Inflammatory macrophage treated with lipopolysaccharide for 4 hours (primary cell): ENCODE measurements around the gene RAB25.

Experiments
- DNase-seq: peaks from one replicate; pipeline ENCODE4 v3.0.0-alpha.2; 2020

The RAB25 gene

DNA sequence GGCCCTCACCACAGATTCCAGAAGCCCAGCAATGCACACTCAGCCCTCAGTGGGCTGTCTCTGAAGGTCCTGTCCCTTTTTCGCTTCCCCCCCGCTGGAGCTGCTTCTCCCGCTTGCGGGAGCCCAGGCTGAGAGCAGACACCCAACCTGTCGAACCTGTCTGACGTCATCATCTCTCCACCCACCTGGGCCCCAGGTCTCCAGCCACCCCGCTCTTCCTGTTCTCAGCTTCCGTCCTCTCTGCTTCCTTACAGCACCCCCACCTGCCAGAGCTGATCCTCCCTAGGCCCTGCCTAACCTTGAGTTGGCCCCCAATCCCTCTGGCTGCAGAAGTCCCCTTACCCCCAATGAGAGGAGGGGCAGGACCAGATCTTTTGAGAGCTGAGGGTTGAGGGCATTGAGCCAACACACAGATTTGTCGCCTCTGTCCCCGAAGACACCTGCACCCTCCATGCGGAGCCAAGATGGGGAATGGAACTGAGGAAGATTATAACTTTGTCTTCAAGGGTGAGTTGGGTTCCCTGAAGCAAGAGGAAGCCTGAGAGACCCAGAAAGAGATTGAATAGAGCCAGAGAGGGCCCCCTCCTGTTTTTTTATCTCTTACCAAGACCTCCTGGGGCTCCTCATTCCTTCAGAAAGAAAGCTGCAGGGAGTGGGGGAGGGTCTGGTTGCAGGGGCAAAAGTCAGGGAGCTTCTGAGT lies at the start of gene RAB25:
RAB25 (plus strand) TSS at position 224 of the 700 bp plus-strand sequence; CDS start at position 465, 241 bp downstream.
- DNase-seq, result no peak

DNA sequence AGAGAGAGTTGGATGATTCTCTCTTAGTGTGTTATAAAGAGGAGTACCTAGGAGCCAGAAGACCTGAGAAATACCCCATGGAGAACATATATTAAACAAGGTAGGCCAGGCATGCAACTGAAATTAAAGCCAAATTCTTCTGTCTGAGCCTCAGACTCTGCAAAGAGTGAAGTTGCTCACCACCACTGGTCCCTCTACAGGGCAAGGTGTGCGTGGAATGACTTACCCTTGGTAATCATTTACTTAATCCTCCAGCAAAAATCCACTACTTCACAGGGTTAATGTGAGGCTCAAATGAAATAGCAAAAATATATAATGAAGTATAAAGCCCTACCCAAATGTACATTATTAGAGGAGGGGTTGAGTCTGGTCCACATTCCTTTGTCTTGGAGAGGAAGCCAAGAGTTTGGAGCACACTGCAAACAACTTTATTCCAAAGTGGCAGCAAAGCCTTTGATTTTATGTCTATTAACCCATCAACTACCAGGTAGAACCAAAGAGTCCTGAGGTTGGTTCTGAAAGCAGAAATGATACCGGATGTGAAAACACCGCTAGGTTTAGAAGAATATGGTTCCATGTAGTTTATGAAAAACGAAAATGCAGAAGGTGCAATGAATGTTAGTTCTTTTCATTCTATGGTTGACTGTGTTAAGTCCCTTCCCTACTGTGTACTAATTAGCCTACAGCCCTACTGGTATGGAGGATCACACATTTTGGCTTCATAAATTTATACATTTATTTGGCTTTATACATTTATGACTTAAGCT lies 48.7 kb upstream of the RAB25 start:
- no peak for DNase-seq

DNA sequence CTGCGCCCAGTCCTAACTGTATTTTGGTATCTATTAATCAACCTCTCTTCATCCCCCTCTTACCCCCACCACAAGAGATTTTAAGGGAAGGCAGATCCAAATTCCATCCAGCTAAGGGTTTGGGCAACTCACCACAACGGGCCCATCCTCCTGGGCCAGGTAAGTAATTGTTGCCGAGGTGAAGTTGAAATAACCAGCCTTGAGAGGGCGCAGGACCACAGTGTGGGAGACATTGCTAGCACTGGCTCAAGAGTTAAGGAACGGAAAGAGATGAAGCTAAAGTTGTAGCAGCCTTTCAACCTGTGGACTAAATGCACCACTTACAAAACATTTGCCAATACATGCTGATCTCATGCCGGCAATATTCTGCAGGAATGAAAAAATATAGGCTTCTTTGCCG lies 46.1 kb upstream of the RAB25 start:
- DNase-seq, result no peak

DNA sequence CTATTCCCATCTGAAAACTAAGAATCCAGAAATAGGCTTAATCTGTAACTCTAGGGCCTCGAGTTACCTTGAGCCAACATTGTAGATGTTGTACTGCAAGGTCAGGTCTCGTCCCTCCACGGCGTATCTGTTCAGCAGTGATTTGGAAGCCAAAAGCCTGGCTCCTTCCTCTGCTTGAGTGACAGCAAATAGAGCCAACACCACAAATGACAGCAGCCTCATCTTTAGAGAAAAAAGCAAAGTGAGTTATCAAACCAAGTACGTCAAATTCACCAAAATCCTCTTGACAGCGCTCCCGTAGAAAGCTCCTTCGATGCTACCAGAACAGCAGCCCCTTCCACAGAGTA lies 41.0 kb upstream of the RAB25 start:
- no peak for DNase-seq

DNA sequence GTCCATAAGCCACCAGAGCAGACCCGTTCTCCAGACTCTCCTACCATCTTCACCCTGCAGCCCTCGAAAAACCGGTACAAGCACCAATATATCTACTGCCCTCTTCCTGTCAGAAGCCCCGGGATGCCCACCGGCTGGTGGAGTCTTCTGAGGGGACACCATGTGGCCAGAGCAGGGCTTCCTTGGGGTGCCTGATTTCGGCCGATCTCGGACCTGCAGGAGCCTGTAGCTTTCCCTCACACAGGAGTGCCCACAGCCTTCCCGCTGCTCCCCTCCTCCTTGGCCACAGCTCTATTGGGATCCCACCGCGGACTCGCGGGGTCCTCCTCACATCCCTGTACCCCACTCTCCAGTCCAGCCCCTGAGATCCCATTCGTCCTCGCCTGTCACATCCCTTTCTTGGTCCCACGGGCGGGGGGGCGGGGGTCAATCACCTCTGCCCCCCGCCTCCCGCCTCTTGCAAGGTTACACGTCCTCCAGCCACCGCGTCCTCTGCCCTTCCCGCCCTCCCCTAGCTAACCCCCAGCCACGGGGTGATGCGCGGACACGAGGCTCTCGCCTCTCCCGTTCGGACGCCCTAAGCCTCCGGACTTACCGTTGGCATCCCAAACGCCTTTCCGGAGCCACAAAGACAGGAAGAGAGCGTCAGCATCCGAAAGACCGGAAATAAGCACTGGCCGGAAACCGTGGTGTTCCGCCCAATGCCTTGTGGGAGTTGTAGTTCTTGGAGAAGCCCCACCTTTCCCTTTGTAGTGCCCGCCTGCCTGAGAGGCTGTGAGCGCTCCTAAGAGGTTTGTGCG lies 40.5 kb upstream of the RAB25 start, which contains the start of gene SSR2:
SSR2 (minus strand) TSS at position 659 of the 800 bp plus-strand sequence. CDS start 784 bp downstream, outside the sequence.
- peak; percentile 91 for DNase-seq

DNA sequence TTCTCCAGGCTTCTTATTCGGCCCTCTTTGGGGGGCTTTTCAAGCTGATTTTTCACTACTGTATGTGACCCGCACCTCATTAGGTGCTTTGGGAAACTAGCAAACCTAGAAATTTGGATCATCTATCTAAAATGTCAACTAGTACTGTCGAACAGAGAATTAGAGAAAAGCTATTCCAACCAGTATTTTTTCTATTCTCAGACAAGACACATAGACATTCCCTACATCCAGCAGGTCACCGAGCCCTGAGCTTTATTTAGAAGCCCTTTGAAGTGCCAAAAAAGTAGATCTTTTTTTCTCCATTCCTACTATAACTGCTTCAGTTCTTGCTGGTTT lies 39.9 kb upstream of the RAB25 start:
- DNase-seq, result no peak

DNA sequence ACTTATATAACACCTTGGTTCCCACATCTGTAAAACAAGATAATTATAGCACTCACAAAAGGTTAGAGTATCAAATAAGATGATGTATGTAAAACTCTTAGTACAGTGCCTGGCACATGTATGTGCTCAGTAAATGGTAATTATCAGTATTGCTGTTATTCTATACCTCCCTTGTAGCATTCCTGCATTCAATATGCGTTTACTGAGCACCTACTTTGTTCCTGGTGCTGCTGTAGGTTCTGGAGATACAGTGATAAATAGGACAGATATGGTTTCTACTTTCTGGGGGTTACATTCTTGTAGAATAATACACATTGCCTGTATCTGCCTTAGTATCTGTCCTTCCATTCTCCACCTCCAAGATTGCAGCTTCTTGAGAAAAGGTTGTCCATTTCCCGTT lies 39.0 kb upstream of the RAB25 start:
- DNase-seq, result no peak

DNA sequence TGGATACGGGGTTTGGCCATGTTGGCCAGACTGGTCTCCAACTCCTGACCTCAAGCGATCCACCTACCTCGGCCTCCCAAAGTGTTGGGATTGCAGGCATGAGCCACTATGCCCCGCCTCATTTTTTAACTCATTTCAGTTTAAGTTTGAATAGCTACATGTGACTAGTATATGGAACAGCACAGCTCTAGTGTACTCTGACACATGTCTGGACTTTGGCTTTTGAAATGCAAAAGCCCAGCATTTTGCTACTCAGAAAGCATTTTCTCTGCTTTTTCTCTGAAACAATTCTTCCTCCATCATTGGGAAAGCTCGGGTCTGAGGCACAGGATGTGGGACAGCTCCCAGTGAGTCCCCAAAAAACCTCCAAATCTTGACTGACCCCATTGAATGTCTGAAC lies 36.2 kb upstream of the RAB25 start:
- DNase-seq, result no peak

DNA sequence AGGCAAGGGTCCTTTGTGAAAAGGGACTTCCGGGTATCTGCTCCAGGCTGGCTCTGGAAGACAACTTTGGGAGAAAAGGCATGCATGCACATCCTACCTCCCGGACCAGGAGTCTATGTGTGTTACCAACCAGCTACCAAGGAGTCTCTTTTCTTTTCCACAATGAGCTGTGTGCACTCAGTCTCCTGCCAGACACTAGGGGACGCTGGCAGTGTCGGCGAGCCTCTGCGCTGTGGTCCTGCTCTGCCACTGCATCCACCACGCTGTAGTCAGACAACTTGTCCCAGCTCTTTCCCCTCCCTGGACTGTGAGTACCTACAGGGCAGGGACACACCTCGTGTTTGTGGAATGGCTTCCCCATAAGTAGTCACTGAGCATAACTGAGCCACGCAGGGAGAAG lies 35.1 kb upstream of the RAB25 start:
- peak; percentile 57 for DNase-seq

DNA sequence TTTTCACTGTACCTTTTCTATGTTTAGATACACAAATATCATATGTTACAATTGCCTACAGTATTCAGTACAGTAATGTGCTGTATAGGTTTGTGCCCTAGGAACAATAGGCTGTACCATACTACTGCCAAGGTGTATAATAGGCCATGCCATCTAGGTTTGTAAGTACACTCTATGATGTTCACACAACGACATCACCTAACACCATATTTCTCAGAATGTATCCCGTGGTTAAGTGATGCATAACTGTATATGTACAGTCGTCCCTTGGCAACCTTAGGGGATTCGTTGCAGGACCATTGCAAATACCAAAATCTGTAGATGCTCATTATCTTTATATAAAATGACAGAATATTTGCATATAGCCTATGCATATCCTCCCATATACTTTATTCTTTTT lies 34.4 kb upstream of the RAB25 start:
- DNase-seq, result no peak

DNA sequence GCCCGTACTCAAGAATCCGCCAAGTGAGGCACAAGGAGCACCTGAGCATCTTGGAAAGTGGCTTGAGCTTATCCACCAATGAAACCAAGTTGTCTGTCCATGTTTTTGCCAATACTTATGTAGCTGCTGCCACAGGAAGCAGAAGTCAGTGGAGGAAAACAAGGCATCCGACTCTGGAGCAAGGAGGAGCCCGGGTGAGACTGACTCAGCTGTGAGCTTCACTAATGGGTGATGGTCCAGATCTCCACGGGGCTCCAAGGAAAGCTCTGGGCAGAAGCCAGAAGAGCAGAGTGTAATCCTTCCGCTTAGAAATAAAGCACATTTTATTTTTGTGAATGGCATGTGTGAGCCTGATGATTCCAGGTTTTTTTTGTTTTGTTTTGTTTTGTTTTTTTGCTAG lies 27.9 kb upstream of the RAB25 start:
- DNase-seq, result no peak

DNA sequence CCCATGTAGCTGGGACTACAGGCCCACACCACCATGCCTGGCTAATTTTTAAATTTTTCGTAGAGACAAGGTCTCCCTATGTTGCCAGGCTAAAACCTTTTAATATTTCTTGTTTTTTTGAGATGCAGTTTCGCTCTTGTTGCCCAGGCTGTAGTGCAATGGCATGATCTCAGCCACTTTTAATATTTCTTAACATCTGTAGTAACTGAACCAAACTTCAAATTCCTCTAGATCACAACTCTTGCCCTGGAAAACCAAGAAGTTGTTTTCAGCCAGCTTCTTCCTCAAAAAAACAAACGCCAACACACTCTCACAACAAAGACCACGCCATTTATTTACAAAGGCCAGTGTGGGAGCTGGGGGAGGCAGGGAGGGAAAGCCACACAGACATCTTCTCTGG lies 26.0 kb upstream of the RAB25 start:
- DNase-seq, result peak; percentile 54

DNA sequence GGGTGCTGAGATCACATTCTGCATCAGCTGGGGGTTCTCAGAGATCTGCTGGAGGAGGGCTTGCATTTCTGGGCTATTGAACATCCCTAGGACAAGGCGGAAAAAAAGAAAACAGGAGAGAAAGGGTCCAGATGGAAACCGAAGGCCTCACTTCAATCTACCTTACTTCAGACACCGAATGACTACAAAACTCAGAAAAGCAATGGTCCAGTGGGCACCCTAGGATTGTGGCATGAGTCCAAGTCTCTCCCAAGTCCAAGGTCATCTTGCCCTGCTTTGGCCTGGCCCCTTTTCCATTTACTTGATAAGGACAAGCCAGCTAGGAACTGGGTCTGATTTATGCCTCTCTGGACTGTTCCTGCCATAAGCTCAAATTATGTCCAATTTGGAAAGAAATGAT lies 18.1 kb upstream of the RAB25 start:
- no peak for DNase-seq

DNA sequence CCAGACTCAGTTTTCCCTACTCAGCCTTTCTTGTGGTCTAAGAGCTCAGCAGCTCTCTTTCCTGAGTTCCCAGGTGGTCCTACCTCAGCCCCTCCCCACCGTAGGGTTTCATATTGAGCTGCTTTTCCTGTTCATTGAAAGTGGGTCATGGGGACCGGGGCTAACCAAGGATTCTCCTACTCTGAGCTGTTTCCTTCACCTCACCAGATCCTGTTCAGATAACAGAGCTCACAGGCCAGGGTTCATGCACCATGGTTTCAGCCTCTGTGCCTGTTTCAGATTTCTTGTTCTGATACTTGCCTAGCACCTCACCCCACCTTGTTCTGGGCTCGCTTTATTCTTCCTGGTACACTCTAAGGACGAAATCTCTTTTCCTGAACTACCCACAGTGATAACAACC lies 15.9 kb upstream of the RAB25 start:
- DNase-seq, result no peak

DNA sequence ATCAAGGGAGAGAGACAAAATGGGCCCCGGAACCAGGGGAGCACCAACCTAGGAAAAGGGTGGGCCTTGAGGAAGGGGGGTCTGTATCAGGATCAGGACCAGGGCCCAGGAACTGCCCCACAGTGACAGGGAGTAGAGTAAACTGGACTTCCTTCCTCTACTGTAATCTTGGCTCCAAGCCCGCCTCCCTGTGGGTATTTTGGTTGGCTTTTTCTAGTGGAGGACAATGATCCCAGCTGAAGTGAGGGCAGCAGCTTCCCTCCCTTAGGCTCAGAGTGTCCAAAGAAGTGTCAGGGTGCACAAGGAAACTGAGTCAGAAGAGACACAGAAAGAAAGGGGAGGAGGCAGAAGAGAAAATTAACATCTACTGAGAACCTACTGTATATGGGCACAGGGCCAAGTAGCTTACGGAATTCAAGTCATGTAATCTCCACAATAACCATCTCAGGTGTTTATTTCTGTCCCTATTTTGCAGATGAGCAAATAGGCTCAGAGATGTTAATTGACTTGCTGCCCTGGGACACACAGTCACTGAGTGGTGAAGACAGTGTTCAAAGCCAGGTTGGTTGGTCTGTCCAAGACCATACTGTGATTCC lies 12.2 kb upstream of the RAB25 start:
- DNase-seq, result no peak

DNA sequence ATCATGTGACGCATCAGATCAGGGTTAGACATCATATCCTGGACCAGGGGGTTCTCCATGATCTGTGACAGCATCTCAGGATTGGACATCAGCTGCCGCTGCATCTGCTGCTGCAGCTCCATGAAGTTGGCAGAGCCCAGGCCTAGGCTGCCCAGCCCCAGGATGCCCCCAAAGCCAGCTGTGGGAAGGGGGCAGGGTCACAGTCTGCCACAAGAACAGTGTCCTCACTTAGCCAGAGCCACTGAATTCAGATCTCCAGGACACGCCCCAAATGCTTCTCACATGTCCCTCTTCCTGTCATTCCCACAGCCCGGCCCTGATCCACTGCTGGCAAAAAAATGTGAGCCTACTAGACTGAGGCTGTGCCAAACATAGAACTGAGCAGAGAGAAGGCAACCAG lies 10.6 kb upstream of the RAB25 start:
- DNase-seq, result no peak

DNA sequence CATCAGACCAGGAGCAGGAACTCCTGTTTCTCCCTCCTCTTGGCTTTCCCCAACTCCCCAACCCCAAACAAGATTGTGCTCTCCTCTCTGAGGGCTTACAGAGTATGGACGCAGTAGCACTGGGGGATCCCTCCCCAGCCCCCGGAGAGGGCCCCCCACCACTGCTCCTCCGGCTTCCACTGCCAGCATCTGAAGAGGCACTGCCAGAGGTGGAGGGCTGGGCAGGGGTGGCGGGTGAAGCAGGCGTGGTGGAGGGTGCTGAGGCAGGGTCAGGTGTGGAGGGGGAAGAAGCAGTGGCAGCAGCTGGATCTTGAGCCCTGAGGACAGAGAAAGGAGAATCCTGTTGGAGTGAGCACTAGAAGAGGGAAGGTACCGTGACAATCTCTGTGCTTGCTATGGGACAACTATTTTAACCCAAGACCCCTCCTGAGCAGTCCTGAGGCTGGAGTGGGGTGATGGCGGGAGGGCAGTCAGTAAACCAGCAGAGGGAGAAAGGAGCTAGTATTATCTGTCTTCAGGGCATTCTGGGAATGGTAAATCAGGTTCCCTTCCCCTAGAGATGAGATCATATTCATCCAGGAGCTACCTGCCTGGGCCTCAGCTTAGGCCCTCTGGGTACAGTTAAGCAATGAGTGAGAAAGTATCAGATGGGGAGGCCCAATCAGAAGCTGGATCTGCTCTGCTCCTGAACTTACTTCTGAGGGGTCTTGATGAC lies 9.8 kb upstream of the RAB25 start:
- no peak for DNase-seq

DNA sequence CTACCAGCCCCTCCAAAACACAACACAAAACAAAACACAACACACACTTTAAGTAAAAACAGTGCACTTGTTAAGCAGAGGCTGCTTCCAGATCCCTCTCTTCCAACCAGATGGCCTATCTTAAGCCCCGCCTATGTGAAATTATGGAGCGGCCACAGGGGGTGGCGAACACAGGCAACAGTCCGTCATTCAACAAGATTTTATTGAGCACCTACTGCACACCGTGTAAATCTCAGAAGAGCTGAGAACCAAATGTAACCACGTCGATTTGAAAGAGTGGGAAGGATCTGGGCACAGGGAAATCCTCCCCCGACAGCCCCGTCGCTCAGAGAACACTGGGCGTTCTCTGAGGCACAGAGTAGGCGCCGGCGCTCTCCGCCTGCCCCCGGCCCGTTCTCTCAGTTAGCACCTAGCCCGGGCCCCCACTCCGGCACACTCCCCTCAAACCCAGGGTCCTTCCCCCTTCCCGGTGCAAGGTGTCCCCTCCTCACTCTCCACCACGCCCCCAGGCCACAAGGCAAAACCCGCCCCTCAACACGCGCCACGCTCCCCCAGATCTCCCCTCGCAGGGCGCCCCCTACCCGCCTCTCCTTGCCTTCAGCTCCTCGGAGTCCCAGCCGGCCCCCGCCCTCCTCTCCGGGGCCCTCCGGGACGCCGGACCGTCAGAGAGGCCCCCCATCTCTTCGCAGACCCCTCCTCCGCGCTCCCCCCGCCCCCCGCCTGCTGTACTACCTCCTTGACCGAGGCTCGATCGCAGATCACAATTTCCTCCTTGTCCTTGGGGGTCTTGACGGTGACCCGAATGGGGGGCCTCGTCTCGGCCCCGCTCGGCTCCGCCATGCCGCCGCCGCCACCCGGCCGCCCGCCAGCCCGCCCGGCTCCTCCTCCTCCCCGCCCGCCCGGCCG lies 7.8 kb upstream of the RAB25 start:
- DNase-seq, result peak; percentile 64

DNA sequence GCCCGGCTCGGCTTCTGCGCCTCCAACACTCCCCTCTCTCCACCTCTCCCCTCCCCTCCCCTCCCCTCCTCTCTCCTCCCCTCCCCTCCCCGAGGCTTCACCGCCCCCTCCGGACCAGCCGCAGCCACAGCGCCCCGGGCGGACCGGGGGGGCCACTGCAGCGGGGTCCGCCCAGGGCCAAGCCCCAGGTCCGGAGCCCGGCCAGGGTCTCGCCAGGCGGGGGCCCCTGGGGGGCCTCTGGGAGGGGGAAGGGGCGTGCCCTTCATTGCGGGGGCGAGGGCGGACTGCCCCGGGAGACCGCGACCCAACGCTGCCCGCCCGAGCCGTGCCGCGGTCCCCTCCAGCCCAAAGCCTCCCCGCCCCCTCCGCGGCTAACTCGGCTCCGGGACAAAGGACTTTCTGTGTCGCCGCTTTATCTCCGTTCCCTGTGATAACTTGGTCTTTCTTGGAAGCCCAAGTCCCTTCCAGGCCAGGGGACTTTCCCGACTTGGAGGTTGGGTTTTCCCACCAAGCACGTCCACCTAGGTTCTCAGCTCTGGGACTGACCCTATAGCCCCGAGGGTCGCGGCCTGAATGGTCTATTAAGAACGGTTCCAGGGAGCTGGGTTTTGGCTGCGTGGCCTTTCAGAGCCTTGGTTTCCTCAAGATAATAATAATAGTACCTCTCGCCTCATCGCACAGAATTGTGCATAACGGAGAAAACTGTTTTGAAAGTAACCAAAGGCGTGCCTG lies 7.0 kb upstream of the RAB25 start, which contains the start of gene UBQLN4:
UBQLN4 (minus strand) TSS at position 31 of the 732 bp plus-strand sequence. CDS start 97 bp downstream, outside the sequence.
- peak; percentile 87 for DNase-seq

DNA sequence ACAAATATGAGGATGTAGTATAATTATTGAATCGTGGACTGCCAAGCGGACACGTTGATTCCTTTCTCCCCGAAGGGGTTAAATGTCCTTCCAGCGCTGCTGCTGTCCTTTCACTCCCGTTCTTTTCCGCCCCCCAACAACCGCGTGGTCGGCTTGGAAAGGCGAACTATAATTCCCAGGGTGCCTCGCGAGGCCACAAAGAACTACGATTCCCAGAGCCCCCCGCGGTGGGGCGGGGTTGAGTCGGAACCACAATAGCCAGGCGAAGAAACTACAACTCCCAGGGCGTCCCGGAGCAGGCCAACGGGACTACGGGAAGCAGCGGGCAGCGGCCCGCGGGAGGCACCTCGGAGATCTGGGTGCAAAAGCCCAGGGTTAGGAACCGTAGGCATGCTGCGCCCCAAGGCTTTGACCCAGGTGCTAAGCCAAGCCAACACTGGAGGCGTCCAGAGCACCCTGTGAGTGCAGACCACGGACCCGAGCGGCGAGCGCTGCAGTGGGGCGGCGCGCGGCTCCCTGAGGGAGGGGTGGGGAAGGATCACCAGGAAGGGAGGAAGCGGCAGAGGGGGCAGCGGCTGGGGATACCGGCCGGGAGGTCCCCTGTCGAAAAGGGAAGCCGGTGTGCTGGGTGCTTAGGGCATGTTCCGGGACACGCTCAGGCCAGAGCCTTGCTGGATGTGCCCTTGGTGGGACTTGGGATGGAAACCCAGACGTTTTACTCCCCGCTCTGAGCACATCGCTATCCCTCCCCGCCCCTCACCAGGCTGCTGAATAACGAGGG lies 6.3 kb upstream of the RAB25 start, which contains the start of gene LAMTOR2:
LAMTOR2 (plus strand) TSS at position 283 of the 781 bp plus-strand sequence; CDS start at position 391, 108 bp downstream.
- peak; percentile 97 for DNase-seq
